ENCODE data around the gene TEX51.

TEX51 gene

DNA sequence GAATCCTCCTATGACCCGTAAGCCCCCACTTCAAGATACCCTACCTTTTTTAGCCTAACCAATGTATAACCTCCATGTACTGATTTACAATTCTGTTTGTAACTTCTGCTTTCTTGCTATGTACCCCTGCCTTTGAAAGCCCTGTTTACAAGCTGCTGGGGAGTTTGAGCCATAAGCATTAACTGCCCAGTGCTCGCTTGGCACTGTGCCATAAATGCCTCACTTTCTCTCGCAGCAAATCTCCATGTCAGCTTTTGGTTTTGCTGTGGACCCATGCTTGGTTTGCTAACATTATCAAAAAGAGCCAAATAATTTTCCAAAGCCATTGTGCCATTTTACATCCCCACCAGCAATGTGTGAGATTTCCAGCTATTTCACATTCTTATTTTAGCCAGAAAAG, 51.8 kb downstream of the TEX51 start:
- H3K4me1 ChIP-seq (ENCODE audit: control insufficient read depth, insufficient read depth, low read length), result no peaks in the 10 kb centered on the region
- H3K27me3 ChIP-seq (ENCODE audit: control insufficient read depth in 1 of 2, insufficient read depth in 2 of 2, low read length in 2 of 2), result peaks cover 0 to 2% of the 10 kb centered on the region in 2 donors
- H3K9me3 ChIP-seq (ENCODE audit: control insufficient read depth in 2 of 2, low read length in 2 of 2), result no peaks in the 10 kb centered on the region
- H3K4me3 ChIP-seq (ENCODE audit: low read length in 2 of 2), result no peak overlapping the region
- H3K9ac ChIP-seq (ENCODE audit: low read length in 2 of 2), result no peak overlapping the region
- H3K27ac ChIP-seq (ENCODE audit: low read length), result no peak overlapping the region
- H3K36me3 ChIP-seq (ENCODE audit: control insufficient read depth in 2 of 2, insufficient read depth in 2 of 2, low read length in 2 of 2), result no peaks in the 10 kb centered on the region

All from stomach smooth muscle (tissue), 2 donors.